HG03097 (cell line): ENCODE results near the gene STAB1.

Experiments used
- ATAC-seq: cut with Tn5 transposase; IDR thresholded peaks from one replicate; pipeline ENCODE4 v1.9.1; 2021; ENCODE audit not compliant: unreplicated experiment, low FRiP score

Gene STAB1

DNA sequence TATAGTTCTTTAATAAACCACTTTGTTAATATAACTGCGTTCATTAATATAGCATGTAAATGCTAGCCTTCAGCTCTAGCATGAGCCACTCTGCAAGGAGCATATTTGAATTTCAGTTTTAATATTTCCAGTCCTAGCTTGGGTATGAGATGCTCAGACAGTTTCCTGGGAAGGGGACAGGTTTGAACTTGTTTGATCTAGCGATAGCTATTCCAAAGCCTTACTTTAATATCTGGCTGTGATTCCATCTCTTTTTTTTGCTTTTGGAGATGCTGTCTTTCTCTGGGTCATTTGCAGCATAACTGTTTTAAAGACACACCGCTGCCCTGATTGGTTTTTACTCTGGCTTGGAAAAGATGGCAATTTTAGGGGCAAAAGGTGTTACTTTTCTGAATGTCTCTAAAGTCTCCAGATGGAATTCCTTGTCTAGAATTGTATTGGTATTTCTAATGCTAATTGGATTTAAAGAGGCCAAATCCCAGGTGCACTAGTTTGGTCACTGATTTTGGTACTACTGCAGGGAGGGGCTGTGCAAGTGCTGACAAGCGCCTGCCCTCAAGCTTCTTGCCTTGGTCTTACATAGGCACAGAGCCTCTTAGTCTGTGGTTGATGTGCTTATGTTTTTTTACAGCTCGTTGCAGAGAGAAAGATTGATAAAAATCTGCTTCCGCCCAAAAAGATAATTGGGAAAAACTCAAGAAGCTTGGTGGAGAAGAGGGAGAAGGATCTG, 36.9 kb upstream of the STAB1 start:
- ATAC-seq: no peak

DNA sequence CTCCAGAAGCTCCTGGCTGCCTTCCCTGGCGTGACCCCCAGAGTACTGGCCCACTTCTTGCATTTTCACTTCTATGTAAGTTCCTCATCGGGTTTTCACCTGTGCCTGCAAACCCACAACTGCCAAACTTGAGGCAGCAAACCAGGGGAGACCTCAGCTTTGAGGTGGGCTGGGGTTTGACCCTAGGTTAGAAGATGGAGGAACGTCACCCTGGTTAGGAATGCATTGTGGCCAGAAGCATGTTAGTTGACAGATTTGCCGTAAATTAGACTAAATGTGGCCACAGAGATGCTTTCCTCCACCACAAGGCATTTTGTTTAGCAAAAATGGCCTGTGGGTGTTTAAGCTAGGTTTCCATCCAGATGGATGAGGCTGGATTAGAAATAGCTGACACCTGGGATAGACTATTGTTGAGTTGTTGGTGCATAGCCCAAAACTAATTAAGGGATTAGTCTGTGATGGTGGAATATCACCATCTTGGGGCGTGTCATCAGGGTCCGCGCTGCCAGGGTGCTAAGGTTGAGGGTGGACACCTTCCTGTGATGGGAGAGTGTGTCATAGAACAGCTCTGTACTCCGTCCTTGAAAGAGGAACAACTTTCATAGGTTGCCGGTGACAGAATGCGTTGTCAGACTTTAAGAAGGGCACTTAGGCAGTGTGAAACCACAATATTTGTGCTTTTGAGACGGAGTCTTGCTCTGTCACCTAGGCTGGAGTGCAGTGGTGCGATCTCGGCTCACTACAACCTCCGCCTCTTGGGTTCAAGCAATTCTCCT, 36.2 kb upstream of the STAB1 start:
- no peak for ATAC-seq

DNA sequence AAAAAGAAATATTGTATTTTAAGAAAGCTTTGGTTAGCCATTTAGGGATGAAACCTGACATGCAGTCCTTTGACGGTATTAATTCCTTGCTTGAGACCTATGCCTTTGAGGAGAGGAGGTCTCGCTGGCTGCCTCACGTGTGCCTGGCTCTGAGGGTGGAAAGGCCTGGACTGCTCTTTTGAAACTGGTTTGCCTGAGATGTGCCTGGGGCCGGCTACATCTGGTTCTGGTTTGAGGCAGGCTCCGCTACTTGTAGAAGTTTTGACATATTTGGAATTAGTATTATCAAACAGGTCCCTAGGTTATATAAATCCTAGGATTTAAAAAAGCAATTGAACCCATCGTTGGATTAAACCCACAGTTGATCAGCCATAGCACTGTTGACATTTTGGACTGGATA, 33.3 kb upstream of the STAB1 start:
- ATAC-seq: no peak

- ATAC-seq: no peak
Observed at GRCh38 chr3:52463416-52463815, 31.7 kb upstream of the STAB1 start.

DNA sequence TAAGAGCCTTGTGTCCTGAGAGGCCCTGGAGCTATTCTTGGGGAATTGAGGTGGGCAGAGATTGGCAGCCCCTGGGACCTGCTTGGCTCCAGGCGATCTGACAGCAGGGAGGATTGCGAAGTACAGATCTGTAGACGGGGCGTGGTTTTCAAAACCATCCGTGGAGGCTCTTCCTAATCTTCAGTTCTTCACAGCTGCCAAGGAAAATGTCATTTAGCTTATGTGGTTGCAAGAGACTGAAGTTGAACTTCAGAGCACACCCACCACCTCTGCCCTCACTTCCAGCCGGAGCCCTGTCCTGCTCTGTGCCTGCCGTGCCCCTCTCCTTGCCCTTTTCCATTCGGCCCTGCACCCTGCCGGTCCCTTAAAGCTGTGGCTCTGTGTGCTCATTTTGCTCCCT, 26.8 kb upstream of the STAB1 start:
- ATAC-seq: no peak

DNA sequence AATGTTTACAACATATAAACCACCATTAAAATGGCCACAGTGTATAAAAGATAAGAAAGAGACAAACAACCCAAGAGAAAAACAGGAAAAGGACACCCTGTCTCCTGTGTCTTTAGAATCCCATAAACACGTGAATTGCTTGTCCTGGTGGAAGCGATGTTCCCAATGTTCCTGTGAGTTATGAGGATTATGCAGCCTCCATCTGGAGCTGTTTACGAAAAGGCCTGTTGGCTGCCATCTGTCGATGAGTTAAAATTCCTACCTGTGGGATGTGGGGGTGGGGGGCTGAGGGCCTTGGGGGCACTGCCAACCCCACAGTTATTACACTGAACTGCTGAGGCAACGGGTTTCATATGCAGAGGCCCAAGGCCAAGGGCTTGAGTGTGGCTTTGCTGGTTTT, 26.1 kb upstream of the STAB1 start:
- ATAC-seq: no peak

DNA sequence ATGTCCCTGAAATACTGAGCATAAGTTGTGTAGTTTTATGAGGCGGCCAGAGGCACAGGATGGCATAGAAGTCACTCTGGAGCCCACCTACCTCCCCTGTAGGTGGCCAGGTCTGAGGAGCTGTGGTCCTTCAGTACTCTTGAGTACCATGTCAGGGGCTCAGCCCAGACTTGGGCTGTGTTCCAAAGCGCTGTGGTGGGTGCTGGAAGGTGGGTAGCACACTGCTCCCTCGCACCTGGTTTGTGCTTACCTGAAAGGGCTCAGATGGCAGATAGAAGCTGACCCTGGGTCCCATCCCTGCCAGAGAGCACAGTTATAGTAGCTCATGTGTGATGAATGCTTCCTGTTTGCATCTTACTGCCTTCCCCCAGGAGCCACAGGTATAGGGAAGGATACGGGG, 24.2 kb upstream of the STAB1 start:
- ATAC-seq: no peak

- no peak for ATAC-seq
Observed at GRCh38 chr3:52471371-52472238, 23.5 kb upstream of the STAB1 start.

DNA sequence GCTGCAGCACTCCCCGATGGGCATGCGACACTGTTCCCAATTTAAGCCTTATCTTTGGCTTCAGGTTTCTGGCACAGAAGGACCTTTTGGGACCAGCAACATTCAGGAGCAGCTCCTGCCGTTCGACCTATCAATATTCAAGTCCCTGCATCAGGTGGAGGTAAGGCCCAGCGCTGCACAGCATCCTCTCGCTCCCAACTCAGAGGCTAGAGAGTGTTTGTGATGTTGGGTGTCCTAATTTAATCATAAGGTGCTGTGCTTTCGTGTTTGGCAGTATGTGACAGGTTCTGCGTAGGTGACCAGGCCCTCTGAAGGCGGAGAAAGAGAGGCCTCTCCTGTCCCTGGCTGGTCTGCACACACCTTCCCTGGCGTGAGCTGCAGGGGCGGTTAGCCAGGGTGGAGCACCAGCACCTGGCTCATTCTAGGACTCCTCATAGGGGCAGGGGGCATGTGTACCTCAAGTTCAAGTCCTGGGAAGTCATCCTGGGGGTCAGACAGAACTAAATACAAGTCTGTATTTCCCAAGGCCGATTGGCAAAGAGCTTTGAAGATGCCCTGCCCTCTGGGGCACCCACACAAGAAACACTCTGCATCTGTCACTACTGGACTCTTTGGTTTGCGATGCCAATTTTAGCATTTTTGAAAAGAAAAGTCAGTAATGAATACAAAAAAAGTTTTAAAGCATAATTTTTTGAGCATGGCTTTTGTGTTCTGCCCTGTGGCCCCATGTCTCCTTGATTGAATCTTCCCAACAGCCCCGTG, 22.7 kb upstream of the STAB1 start:
- no peak for ATAC-seq

GRCh38 chr3:52473026-52473425, 22.1 kb upstream of the STAB1 start:
- ATAC-seq: no peak

DNA sequence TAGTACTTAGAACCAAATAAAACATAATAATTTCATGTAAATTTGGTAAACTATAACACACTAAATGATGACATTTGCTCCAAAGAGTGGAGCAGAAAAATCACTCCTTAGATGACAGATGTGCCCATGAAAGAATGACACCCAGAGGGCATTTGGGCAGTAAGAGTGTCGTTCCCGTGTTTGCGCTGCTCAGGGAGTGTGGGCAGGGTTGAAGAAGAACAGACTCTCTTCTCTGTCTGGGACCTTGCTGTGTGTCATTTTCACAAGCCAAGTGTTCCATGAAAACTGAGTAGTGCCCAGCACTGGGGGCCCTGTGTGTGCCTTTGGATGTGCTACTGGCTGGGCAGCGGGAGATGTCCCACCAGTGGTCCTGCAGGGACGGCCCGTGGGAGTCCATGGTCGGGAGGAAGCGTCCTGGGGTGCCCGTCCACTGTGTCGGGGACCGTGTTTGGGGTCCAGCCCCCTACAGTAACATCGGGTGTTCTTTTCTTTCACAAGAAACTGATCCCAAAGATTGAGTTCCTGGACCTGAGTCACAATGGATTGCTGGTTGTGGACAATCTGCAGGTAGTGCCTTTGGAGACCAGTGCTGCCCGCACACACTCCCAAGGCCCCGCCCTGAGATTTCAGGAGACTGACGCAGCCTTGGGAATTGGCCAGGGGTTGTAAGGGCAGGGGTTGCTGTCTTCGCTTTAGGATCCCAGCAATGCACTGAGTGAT, 17.9 kb upstream of the STAB1 start:
- no peak for ATAC-seq

- no peak for ATAC-seq
Observed at GRCh38 chr3:52477796-52478095, 17.4 kb upstream of the STAB1 start.

- no peak for ATAC-seq
Observed at GRCh38 chr3:52479037-52479876, 15.9 kb upstream of the STAB1 start.

DNA sequence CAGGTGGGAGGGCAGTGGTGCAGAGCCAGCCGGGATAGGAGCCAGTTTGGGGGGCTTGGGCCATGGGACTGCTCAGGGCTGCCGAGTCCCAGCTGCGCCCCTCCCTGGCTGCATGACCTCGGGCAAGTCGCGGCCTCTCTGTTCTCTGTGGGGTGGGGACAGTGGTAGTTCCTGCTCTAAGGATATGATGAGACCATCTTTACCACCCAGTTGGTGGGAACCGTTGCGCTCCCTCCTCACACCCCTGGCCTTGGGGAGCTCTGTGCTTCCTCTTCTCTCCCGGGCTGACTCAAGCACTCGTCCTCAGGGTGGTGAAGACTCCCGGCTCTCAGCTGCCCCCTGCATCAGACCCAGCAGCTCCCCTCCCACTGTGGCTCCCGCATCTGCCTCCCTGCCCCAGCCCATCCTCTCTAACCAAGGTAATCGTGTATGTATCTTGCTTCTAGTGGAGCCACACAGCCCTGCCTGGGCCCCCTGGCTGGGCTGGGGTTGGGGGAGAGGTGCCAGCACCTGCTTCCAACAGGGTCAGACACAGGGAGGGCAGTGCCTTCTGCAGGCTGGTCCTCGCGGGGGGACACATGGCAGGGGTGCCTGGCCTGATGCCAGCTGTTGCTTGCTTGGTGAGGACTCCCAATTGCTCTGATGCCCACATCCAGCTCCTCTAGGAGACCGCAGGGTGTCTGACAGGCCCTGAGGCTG, 15.1 kb upstream of the STAB1 start:
- no peak for ATAC-seq

- no peak for ATAC-seq
Observed at GRCh38 chr3:52480768-52481715, 14.1 kb upstream of the STAB1 start.

DNA sequence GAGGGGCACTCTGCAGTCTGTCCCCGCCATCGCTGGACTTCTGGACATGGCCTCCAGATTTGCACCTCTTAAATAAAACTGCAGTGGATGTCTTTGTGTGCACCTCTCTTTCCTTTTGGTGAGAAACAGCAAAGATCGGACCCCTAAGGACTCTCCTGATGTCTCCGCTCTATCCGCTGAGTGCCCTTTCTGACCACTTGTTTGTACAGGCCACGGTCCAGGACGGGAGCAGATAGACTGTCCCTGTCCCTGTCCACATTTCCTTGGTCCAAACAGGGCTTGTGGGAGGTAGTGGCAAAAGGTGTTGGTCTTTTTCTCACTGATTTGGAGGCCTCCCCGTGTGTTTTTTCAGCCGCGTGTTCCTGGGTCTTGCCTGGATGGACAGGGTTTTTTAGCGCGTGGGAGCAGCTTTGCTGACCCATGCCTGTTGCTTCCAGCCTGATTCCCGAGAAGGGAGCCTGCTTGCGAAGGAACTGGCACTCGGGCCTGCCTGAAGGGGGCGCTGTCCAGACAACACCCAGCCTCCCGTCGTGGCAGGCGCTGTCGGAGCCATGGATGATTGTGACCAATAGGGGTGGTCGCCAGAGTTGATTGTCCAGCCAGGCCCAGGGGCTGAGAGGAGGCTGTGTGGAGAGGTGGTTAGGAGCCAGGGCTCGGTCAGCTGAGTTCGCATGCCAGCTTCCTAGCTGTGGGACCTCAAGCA, 13.2 kb upstream of the STAB1 start:
- ATAC-seq: no peak

DNA sequence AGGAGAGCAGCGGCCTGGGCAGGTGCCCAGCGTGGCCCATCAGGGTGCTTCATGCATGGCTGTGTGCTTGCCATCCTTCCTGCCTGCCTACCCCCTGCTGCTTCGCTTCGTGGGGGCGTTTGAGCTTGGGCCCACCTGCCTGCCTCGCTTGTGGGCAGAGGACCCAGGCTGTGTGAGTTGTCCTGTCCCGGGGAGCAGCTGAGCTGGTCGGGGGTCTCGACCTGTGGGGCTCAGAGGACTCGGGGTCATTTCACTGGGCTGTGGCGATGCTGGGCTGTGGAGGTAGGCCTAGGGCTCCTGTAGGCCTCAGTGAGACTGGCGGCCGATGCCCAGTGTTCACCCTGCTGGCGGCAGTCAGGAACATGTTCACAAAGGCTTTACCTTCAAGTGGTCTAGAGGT, 12.1 kb upstream of the STAB1 start:
- no peak for ATAC-seq
